GM19468 (cell line): ENCODE data around the gene EPHX1.
"Not testable (repeated sequence)": the region's sequence is repeated elsewhere in the genome, so short reads cannot be mapped to it uniquely, and the experiment has no call there.

Experiments used
- ATAC-seq: cut with Tn5 transposase; IDR thresholded peaks from one replicate; pipeline ENCODE4 v1.9.1; 2021; ENCODE audit warnings: mild to moderate bottlenecking, moderate library complexity, moderate number of reproducible peaks; ENCODE audit not compliant: unreplicated experiment; ENCODE audit errors: extremely low read depth

Gene EPHX1

DNA sequence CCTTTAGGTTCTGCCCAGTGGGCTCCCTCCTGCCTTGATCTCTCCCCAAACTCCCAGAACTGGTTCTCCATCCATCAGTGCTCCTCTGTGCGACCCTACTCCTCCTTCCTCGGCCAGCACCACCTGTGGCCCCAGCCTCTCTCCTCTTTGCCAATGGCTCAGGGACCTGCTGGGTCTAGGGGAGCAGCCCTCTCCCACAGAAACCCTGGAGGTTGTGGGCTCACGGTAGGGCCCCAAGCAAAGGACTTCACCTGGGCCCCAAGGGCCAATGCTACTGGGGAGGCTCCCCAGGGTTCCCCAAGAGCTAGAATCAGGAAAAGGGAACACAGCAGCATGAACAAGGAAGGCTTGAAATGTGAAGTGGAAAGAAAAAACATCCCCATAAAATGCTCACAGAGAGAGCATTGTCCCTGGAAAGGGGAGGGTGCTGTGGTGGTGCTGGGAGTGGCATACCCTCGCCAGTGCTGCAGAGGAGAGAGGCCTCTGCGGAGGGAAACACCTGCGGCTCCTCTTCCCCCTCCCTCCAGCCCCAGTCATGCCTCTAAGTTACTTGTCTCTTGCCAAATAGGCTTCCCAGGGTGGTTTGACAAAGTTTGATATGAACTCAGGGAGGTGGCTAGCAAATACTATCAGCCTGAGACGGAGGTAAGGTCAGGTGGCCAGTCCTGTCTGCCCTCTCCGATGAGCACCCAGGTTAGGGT lies 69.7 kb downstream of the EPHX1 start:
- no peak for ATAC-seq

- ATAC-seq: no peak
These were observed 70.3 kb downstream of the EPHX1 start for GRCh38 chr1:225880222-225880588.

GRCh38 chr1:225880636-225881035 lies 70.7 kb downstream of the EPHX1 start:
- ATAC-seq: no peak

DNA sequence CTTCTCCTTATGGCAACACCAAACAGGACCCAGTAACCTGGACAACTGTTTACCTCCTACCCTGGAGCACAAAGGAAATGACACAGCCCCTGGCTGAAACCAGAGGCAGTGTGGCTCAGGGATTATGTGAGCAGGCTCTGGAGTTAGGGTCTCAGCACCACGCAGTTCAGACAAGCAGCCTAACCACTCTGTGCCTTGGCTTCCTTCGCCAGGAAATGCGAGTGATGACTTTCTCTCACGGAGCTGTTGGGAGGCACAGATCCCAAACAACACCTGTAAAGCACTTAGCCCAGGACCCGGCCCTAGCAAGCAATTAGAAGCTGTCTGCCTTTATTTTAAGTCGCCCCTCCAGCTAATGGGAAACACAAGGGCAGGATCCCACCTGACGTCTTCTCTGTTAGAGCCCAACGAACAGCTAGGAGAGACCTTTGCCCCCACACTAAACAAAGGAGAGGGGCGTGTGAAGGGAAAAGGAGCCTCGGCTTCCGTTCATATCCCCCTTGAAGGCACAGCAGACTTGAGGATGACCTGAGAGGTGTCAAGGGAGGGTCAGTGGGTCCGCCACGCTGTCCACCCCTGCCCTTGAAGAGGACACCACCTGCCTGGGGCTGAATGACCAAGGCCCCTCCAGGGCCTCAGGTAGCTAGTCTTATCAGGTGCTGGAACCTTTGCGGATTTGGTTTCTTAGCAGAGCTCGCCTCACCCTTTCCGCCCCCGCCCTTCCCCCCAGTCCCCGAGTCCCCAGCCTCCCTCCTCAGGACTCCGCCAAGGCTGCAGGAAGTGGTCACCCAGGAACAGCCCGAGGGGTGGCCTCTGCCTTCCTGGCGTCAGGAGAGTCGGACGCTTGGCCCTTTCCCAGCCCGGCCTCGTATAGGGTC lies 71.4 kb downstream of the EPHX1 start:
- no peak for ATAC-seq

GRCh38 chr1:225881959-225882693 lies 72.2 kb downstream of the EPHX1 start, which contains the start of gene TMEM63A:
TMEM63A (minus strand) TSS chr1:225882380; CDS start chr1:225877580, 4,800 bp downstream.
- ATAC-seq: peak; percentile 48

DNA sequence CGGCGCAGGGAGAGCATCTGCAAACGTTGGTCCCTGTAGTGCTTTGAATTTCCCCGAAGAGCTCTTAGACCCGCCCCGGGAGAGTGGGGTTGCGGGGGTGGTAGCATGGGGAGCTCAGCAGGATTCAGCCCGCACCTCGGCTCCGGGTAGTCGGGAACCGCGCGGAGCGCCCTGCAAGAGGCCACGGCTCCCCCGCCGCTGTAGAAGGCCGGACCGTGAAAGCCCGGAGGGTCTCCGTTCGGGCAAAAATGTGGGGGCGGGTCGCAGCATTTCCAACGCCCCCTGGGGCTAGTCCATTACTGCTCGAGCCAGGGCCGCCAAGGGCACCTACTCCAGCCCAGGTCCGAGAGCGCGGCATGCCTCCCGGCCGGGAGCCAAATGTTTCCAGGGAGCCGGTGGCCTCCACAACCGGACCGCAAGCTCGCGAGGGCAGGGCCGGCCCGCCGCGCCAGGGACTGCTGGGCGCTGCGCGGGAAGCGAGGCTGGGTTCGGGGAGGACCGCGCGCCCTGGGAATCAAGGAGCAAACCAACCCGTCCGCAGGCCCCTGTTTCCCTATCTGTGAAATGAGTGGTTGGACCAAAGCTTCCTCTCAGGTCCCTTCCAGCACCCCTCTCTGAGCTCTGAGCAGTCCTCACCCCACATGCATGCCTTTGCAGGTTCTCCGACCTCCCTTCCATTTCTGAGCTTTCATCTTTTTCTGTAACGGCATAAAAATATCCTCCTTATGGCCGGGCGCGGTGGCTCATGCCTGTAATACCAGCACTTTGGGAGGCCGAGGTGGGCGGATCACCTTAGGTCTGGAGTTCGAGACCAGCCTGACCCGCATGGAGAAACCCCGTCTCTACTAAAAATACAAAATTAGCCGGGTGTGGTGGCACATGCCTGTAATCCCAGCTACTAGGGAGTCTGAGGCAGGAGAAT lies 73.0 kb downstream of the EPHX1 start:
- no peak for ATAC-seq

- ATAC-seq: no peak
These were observed 73.8 kb downstream of the EPHX1 start for GRCh38 chr1:225883616-225884265.

DNA sequence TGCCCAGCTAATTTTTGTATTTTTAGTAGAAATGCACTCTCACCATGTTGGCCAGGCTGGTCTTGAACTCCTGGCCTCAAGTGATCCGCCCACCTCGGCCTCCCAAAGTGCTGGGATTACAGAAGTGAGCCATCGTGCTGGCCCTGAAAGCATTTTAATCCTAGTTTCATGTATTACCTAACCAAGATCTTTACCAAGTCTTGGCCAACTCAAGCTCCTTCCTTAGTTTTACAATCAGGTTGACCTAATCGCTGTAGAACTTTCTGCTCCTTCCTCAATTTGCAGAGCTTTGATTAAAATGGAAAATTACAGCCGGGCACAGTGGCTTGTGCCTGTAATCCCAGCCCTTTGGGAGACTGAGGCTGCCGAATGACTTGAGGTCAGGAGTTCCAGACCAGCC lies 75.4 kb downstream of the EPHX1 start:
- ATAC-seq: no peak

DNA sequence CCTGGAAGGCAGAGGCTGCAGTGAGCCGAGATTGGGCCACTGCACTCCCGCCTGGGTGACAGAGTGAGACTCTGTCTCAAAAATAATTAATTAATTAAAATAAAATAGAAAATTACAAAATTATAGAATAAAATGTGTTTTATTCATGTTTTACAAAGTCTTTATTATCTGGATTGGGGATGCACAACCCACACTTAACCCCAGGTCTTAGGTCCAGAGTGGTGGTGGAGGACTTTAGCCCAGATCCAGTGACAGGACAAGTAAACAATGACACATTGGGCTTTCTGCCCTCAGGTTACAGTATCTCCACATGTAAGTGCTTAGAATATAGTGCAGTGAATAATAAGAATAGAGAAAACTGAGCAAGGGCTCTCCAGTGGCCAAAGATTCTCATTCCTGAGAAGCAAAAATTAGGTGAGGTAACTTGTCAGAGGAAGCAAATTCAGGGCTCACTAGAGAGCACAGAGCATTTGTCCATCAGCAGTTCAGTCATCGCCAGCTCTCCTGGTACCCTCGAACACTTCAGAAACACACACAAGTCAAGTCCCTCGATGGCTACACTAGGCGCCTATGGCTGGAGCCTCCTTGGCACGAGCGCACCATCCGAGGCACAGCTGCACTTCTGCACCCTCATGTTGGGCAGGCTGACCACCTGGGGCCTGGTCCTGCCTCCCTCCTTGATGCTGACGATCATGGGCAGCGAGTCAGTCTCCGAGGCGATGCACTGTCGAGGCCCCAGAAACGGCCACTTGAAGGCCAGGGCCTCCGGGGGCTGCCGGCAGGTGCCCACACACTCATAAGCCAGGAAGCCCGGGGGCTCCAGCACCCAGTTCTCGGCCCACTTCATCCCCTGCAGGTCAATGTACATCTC lies 76.5 kb downstream of the EPHX1 start:
- no peak for ATAC-seq

- no peak for ATAC-seq
These were observed 77.0 kb downstream of the EPHX1 start for GRCh38 chr1:225887030-225887314.

DNA sequence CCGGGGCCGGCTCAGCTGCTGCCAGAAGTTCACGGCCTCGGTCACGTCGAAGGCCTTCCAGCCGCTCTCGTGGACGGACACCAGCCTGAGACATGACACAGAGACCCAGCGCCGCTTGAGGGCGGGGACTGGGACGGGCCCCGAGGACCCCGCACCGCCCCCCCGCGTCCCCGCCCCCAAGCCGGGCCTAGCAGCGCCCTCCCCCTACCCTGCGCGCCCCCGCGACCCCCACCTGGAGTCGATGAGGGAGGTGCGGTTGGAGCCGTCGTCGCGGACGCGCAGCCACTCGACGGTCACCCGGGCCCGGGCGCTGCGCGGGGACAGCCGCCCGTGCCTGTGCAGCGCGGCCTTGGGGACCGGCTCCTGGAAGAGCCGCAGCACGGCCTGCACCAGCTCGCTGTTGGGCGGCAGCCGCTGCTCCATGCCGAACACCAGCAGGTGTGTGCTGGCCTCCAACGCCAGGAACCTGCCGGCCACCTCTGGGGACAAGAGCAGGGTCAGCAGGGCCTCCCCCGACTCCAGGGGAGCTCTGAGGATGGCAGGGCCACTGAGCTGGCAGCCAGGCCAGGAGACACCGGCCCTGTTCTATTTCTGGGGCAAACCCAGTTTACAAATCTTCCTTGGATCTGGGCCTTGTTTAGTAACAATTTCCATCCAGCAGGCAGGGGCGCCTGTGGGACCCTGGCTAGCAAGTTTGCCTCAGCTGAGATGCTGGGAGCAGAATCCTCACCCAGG lies 77.8 kb downstream of the EPHX1 start:
- not testable (repeated sequence) for ATAC-seq

GRCh38 chr1:225888289-225888897 lies 78.5 kb downstream of the EPHX1 start:
- ATAC-seq: no peak

- no peak for ATAC-seq
These were observed 79.1 kb downstream of the EPHX1 start, which contains the start of gene LEFTY1 for GRCh38 chr1:225888898-225889601. LEFTY1 (minus strand) TSS chr1:225889146; CDS start chr1:225889066, 80 bp downstream.

GRCh38 chr1:225889743-225890142 lies 79.8 kb downstream of the EPHX1 start:
- no peak for ATAC-seq

- no peak for ATAC-seq
These were observed 80.7 kb downstream of the EPHX1 start for GRCh38 chr1:225890346-225891228.
